ENCODE data around the gene SEC23A.
A peak's percentile ranks its signal among the peaks of the same experiment; 100 is the strongest.
"Not testable (repeated sequence)": the region's sequence is repeated elsewhere in the genome, so short reads cannot be mapped to it uniquely, and the experiment has no call there.

SEC23A gene

GRCh38 chr14:39102969-39103957 lies at the start of gene SEC23A:
Gene SEC23A, minus strand, starts transcription at chr14:39103235. Its CDS starts 7,117 bp downstream, at chr14:39096118.
- DNase-seq (ENCODE audit: low spot score) = peak; percentile 89

- DNase-seq (ENCODE audit: low spot score) = no peak
These were observed 42.4 kb upstream of the SEC23A start for GRCh38 chr14:39145266-39145966.

DNA sequence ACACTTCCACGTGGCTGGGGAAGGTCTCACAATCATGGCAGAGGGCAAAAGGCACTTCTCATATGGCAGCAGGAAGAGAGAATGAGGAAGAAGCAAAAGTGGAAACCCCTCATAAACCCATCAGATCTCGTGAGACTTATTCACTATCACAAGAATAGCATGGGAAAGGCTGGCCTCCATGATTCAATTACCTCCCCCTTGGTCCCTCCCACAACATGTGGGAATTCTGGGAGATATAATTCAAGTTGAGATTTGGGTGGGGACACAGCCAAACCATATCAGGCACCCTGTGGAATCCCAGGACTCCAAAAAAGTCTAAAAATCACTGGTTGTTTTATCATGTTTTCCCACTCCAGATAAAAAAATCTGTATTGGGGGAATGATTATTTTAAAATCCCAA lies 40.2 kb upstream of the SEC23A start:
- DNase-seq (ENCODE audit: low spot score) = not testable (repeated sequence)

DNA sequence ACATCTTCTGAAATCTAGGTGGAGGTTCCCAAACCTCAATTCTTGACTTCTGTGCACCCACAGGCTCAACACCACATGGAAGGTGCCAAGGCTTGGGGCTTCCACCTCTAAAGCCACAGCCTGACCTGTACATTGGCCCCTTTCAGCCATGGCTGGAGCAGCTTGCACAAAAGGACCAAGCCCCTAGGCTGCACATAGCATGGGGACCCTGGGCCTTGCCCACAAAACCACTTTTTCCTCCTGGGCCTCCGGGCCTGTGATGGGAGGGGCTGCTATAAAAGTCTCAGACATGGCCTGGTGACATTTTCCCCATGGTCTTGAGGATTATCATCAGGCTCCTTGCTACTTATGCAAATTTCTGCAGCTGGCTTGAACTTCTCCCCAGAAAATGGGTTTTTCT lies 38.6 kb upstream of the SEC23A start:
- DNase-seq (ENCODE audit: low spot score) = not testable (repeated sequence)

GRCh38 chr14:39140170-39140569 lies 37.1 kb upstream of the SEC23A start:
- DNase-seq (ENCODE audit: low spot score) = no peak

DNA sequence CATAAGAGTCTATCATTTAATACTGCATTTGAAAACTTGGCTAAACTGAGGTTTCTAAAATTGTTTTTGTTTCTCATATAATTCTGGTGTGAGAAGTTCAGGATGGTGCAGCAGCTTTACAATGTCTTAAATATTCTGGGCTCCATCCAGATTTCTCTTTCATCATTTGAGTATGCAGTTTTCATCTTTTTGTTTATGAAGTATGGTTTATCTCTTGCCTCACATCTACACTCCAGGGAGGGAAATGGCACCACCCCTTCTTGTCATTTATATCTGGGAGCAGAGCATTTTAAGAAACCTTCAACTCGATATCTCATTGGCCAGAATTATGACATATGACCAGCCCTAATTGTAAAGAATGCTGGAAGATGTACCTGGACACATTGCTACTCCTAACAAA lies 35.4 kb upstream of the SEC23A start:
- DNase-seq (ENCODE audit: low spot score) = no peak

DNA sequence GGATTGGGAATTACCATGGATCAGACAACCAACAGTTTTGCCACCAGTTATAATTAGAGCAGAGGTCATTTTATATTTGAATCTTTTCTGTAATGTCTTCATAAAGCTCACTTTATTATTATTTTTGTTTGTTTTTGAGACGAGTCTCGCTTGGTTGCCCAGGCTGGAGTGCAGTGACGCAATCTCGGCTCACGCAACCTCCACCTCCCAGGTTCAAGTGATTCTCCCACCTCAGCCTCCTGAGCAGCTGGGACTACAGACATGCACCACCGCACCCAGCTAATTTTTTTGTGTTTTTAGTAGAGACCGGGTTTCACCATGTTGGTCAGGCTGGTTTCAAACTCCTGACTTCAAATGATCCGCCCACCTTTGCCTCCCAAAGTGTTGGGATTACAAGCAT lies 34.8 kb upstream of the SEC23A start:
- not testable (repeated sequence) for DNase-seq (ENCODE audit: low spot score)

GRCh38 chr14:39122330-39123138 lies 19.5 kb upstream of the SEC23A start:
- no peak for DNase-seq (ENCODE audit: low spot score)

GRCh38 chr14:39114073-39114838 lies 11.2 kb upstream of the SEC23A start, which contains the start of gene GEMIN2:
Gene GEMIN2, plus strand, starts transcription at chr14:39114323. Its CDS starts 16 bp downstream, at chr14:39114339.
- DNase-seq (ENCODE audit: low spot score) = peak; percentile 98

GRCh38 chr14:39113685-39114072 lies 10.6 kb upstream of the SEC23A start:
- no peak for DNase-seq (ENCODE audit: low spot score)

DNA sequence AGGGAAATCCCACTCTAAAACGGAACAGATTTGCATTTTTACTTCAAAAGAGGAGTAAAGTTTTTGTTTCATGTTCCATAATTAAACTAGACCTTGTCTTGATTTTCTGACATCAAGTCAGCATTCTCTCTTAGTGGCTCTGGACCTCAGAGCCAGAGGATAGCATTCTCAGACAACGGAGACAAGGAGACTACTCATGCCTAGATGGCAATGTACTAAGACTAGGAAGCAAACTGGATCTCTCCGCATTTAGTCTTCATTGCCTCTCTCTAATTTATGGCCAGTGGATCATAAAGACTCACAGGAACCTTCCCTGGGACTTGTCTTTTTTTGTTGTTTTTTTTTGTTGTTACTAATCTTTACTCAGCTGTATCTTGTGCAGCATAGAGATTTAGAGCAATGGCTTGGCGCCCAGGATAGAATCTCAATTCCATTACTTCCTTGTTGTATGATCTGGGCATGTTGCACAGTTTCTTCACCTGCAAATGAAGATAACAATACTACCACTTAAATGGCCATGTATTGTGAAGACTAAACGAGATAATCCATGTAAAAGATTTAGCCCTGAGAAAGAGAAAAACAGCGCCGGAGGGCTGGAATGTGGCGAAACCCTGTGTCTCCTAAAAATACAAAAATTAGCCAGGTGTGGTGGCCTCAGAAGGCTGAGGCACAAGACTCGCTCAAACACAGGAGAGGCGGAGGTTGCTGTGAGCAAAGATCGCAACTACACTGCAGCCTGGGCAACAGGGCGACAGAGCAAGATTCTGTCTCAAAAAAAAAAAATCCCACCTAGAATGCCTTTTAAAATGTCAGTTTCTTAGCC lies 7.1 kb upstream of the SEC23A start:
- DNase-seq (ENCODE audit: low spot score) = no peak

DNA sequence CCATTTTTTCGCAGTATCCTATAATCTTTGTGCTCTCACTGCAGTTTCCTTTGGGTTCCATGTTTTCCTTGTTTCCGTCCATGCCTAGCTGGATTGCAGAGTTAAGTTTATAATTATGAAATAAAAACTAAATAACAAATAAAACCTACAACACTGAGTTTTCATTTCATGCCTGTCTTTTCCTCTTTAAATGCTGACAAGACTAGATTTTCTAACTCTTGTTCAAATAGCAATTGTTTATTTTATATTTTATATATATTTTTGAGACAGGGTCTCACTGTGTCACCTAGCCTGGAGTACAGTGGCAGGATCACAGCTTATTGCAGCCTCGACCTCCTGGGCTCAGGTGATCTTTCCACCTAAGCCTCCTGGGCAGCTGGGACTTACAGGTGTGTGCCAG lies 5.8 kb upstream of the SEC23A start:
- no peak for DNase-seq (ENCODE audit: low spot score)

DNA sequence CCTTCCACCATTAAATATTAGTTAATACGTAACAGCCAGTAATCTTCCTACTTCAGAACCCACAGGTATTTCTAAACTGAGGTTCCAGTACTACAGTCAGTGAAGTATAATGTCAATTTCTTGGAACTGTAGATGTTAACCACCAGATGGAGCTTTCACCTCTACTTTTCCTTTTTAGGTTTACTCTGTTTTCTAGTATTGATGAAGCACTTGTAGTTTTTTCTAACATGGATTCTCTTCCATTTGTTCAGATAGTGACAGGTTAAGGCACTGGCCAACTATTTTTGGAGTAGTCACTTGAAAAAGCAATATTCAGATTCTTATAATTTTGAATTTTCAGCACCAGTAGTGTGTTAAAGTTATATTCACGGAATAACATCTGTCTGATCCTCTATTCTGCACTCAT lies 4.6 kb upstream of the SEC23A start:
- DNase-seq (ENCODE audit: low spot score) = peak; percentile 53

- DNase-seq (ENCODE audit: low spot score) = not testable (repeated sequence)
These were observed 1.2 kb upstream of the SEC23A start for GRCh38 chr14:39104078-39104801.

DNA sequence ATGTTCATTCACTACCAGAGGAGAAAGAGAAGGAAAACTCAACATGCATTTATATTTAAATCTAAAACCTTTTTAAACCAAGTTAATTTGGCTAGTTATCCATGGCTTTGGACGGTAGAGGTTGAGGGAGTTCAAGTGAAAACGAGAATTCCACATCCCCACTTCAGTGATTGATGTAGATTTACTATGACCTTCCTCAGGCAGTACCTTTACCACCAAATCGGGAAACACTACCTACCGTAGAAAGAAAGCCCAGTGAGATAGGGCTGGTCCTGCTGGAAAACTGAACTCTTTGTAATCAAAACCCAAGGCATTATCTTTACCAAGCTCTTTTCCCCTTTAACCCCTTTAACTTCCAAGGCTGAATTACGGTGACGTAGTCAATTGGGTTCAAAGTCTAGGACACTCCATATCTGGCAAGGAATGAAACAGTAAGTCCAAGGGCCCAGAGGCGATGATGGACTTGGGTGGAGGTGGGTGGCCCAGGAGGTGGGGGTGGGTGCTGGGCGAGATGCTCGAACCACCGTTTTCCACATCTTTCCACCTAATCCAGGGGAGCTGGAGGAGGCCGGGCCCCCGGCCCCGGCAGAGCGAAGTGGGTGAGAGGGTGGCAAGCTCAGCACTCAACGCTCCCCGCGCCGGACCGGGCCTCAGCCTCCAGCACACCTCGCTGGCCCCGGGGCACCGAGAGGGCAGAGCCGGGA lies 618 bp downstream of the SEC23A start:
- DNase-seq (ENCODE audit: low spot score) = peak; percentile 48

GRCh38 chr14:39099748-39100147 lies 3.3 kb downstream of the SEC23A start:
- DNase-seq (ENCODE audit: low spot score) = no peak

- DNase-seq (ENCODE audit: low spot score) = not testable (repeated sequence)
These were observed 3.8 kb downstream of the SEC23A start for GRCh38 chr14:39099215-39099614.

- DNase-seq (ENCODE audit: low spot score) = no peak
These were observed 5.9 kb downstream of the SEC23A start for GRCh38 chr14:39097159-39097558.

DNA sequence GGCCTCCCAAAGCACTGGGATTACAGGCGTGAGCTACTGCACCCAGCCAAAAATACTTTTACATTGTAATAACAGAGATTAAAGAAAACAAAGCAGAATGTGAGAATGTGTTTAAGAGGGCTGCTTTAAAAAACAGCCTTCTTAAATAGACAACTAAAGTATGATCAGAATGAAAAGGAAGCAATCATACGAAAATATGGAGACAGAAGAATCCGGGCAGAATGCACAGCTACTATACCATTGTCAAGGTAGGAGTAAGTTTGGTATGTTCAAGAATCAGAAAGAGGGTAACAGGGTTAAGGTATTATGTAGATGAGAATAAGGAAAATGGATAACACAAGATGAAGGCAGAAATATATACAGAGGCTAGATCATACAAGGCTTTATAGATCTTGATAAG lies 8.5 kb downstream of the SEC23A start:
- no peak for DNase-seq (ENCODE audit: low spot score)
